Measurements from ENCODE around the gene KAT6B.

KAT6B gene

GRCh38 chr10:74937266-74937856, 111.0 kb downstream of the KAT6B start:
- H3K9ac ChIP-seq (ENCODE audit: low read depth in 1 of 2, low read length in 2 of 2) = no peak overlapping the region
- H3K4me1 ChIP-seq (ENCODE audit: control insufficient read depth in 1 of 2, insufficient read depth in 2 of 2, low read length in 2 of 2) = peaks cover 8 to 37% of the 10 kb centered on the region in 2 donors
- H3K4me3 ChIP-seq (ENCODE audit: low read depth in 1 of 2, low read length in 2 of 2) = no peak overlapping the region
- no peak overlapping the region for H3K27ac ChIP-seq (ENCODE audit: low read depth, low read length)
- no peaks in the 10 kb centered on the region for H3K9me3 ChIP-seq (ENCODE audit: control insufficient read depth in 1 of 2, low read length in 2 of 2)
- no peaks in the 10 kb centered on the region for H3K27me3 ChIP-seq (ENCODE audit: control insufficient read depth in 1 of 2, insufficient read depth in 2 of 2, low read length in 2 of 2)
- H3K36me3 ChIP-seq (ENCODE audit: control insufficient read depth in 1 of 2, insufficient read depth in 2 of 2, low read length in 2 of 2) = no peaks in the 10 kb centered on the region

GRCh38 chr10:74944205-74944604, 117.8 kb downstream of the KAT6B start:
- H3K9me3 ChIP-seq (ENCODE audit: control insufficient read depth in 1 of 2, low read length in 2 of 2) = no peaks in the 10 kb centered on the region
- H3K27ac ChIP-seq (ENCODE audit: low read depth, low read length) = no peak overlapping the region
- H3K9ac ChIP-seq (ENCODE audit: low read depth in 1 of 2, low read length in 2 of 2) = no peak overlapping the region
- H3K36me3 ChIP-seq (ENCODE audit: control insufficient read depth in 1 of 2, insufficient read depth in 2 of 2, low read length in 2 of 2) = no peaks in the 10 kb centered on the region
- peaks cover 18 to 29% of the 10 kb centered on the region in 2 donors for H3K4me1 ChIP-seq (ENCODE audit: control insufficient read depth in 1 of 2, insufficient read depth in 2 of 2, low read length in 2 of 2)
- no peak overlapping the region for H3K4me3 ChIP-seq (ENCODE audit: low read depth in 1 of 2, low read length in 2 of 2)
- no peaks in the 10 kb centered on the region for H3K27me3 ChIP-seq (ENCODE audit: control insufficient read depth in 1 of 2, insufficient read depth in 2 of 2, low read length in 2 of 2)

GRCh38 chr10:74947781-74948401, 121.5 kb downstream of the KAT6B start:
- no peak overlapping the region for H3K27ac ChIP-seq (ENCODE audit: low read depth, low read length)
- peak overlapping the region in 1 of 2 donors; percentile 1 for H3K4me3 ChIP-seq (ENCODE audit: low read depth in 1 of 2, low read length in 2 of 2)
- H3K9ac ChIP-seq (ENCODE audit: low read depth in 1 of 2, low read length in 2 of 2) = no peak overlapping the region
- H3K9me3 ChIP-seq (ENCODE audit: control insufficient read depth in 1 of 2, low read length in 2 of 2) = no peaks in the 10 kb centered on the region
- no peaks in the 10 kb centered on the region for H3K27me3 ChIP-seq (ENCODE audit: control insufficient read depth in 1 of 2, insufficient read depth in 2 of 2, low read length in 2 of 2)
- no peaks in the 10 kb centered on the region for H3K36me3 ChIP-seq (ENCODE audit: control insufficient read depth in 1 of 2, insufficient read depth in 2 of 2, low read length in 2 of 2)
- H3K4me1 ChIP-seq (ENCODE audit: control insufficient read depth in 1 of 2, insufficient read depth in 2 of 2, low read length in 2 of 2) = peaks cover 18 to 33% of the 10 kb centered on the region in 2 donors

- H3K4me3 ChIP-seq (ENCODE audit: low read depth in 1 of 2, low read length in 2 of 2) = no peak overlapping the region
- no peak overlapping the region for H3K27ac ChIP-seq (ENCODE audit: low read depth, low read length)
- H3K36me3 ChIP-seq (ENCODE audit: control insufficient read depth in 1 of 2, insufficient read depth in 2 of 2, low read length in 2 of 2) = no peaks in the 10 kb centered on the region
- no peaks in the 10 kb centered on the region for H3K27me3 ChIP-seq (ENCODE audit: control insufficient read depth in 1 of 2, insufficient read depth in 2 of 2, low read length in 2 of 2)
- H3K9me3 ChIP-seq (ENCODE audit: control insufficient read depth in 1 of 2, low read length in 2 of 2) = no peaks in the 10 kb centered on the region
- H3K4me1 ChIP-seq (ENCODE audit: control insufficient read depth in 1 of 2, insufficient read depth in 2 of 2, low read length in 2 of 2) = peaks cover 18 to 33% of the 10 kb centered on the region in 2 donors
- no peak overlapping the region for H3K9ac ChIP-seq (ENCODE audit: low read depth in 1 of 2, low read length in 2 of 2)
Measured at GRCh38 chr10:74949034-74949832, 122.8 kb downstream of the KAT6B start.

- Histone ChIP-seq H3K4me1 (ENCODE audit: control insufficient read depth in 1 of 2, insufficient read depth in 2 of 2, low read length in 2 of 2) (peaks cover 18 to 33% of the 10 kb centered on the region in 2 donors), H3K27me3 (ENCODE audit: control insufficient read depth in 1 of 2, insufficient read depth in 2 of 2, low read length in 2 of 2) (no peaks in the 10 kb centered on the region), H3K27ac (ENCODE audit: low read depth, low read length) (no peak overlapping the region), H3K9ac (ENCODE audit: low read depth in 1 of 2, low read length in 2 of 2) (no peak overlapping the region), H3K36me3 (ENCODE audit: control insufficient read depth in 1 of 2, insufficient read depth in 2 of 2, low read length in 2 of 2) (no peaks in the 10 kb centered on the region), H3K4me3 (ENCODE audit: low read depth in 1 of 2, low read length in 2 of 2) (no peak overlapping the region), H3K9me3 (ENCODE audit: control insufficient read depth in 1 of 2, low read length in 2 of 2) (no peaks in the 10 kb centered on the region)
Measured at GRCh38 chr10:74949843-74950765, 123.7 kb downstream of the KAT6B start.

GRCh38 chr10:74953214-74953613, 126.8 kb downstream of the KAT6B start:
- Histone ChIP-seq H3K9ac (ENCODE audit: low read depth in 1 of 2, low read length in 2 of 2) (no peak overlapping the region), H3K27ac (ENCODE audit: low read depth, low read length) (no peak overlapping the region), H3K27me3 (ENCODE audit: control insufficient read depth in 1 of 2, insufficient read depth in 2 of 2, low read length in 2 of 2) (no peaks in the 10 kb centered on the region), H3K4me1 (ENCODE audit: control insufficient read depth in 1 of 2, insufficient read depth in 2 of 2, low read length in 2 of 2) (peaks cover 9 to 14% of the 10 kb centered on the region in 2 donors), H3K9me3 (ENCODE audit: control insufficient read depth in 1 of 2, low read length in 2 of 2) (no peaks in the 10 kb centered on the region), H3K4me3 (ENCODE audit: low read depth in 1 of 2, low read length in 2 of 2) (no peak overlapping the region), H3K36me3 (ENCODE audit: control insufficient read depth in 1 of 2, insufficient read depth in 2 of 2, low read length in 2 of 2) (no peaks in the 10 kb centered on the region)

GRCh38 chr10:74955796-74956195, 129.4 kb downstream of the KAT6B start:
- Histone ChIP-seq H3K4me1 (ENCODE audit: control insufficient read depth in 1 of 2, insufficient read depth in 2 of 2, low read length in 2 of 2) (no peaks in the 10 kb centered on the region), H3K9me3 (ENCODE audit: control insufficient read depth in 1 of 2, low read length in 2 of 2) (no peaks in the 10 kb centered on the region), H3K9ac (ENCODE audit: low read depth in 1 of 2, low read length in 2 of 2) (no peak overlapping the region)

GRCh38 chr10:74956555-74957111, 130.2 kb downstream of the KAT6B start:
- Histone ChIP-seq H3K4me3 (ENCODE audit: low read depth in 1 of 2, low read length in 2 of 2) (no peak overlapping the region), H3K9me3 (ENCODE audit: control insufficient read depth in 1 of 2, low read length in 2 of 2) (no peaks in the 10 kb centered on the region), H3K9ac (ENCODE audit: low read depth in 1 of 2, low read length in 2 of 2) (no peak overlapping the region), H3K36me3 (ENCODE audit: control insufficient read depth in 1 of 2, insufficient read depth in 2 of 2, low read length in 2 of 2) (no peaks in the 10 kb centered on the region), H3K4me1 (ENCODE audit: control insufficient read depth in 1 of 2, insufficient read depth in 2 of 2, low read length in 2 of 2) (no peaks in the 10 kb centered on the region), H3K27ac (ENCODE audit: low read depth, low read length) (no peak overlapping the region), H3K27me3 (ENCODE audit: control insufficient read depth in 1 of 2, insufficient read depth in 2 of 2, low read length in 2 of 2) (no peaks in the 10 kb centered on the region)

More at GRCh38 chr10:74955796-74956195, 129.4 kb downstream of the KAT6B start:
- no peak overlapping the region for H3K27ac ChIP-seq (ENCODE audit: low read depth, low read length)
- no peaks in the 10 kb centered on the region for H3K36me3 ChIP-seq (ENCODE audit: control insufficient read depth in 1 of 2, insufficient read depth in 2 of 2, low read length in 2 of 2)
- H3K27me3 ChIP-seq (ENCODE audit: control insufficient read depth in 1 of 2, insufficient read depth in 2 of 2, low read length in 2 of 2) = no peaks in the 10 kb centered on the region
- no peak overlapping the region for H3K4me3 ChIP-seq (ENCODE audit: low read depth in 1 of 2, low read length in 2 of 2)

- Histone ChIP-seq H3K4me1 (ENCODE audit: control insufficient read depth in 1 of 2, insufficient read depth in 2 of 2, low read length in 2 of 2) (no peaks in the 10 kb centered on the region), H3K9ac (ENCODE audit: low read depth in 1 of 2, low read length in 2 of 2) (no peak overlapping the region), H3K4me3 (ENCODE audit: low read depth in 1 of 2, low read length in 2 of 2) (no peak overlapping the region), H3K36me3 (ENCODE audit: control insufficient read depth in 1 of 2, insufficient read depth in 2 of 2, low read length in 2 of 2) (no peaks in the 10 kb centered on the region), H3K27me3 (ENCODE audit: control insufficient read depth in 1 of 2, insufficient read depth in 2 of 2, low read length in 2 of 2) (no peaks in the 10 kb centered on the region), H3K27ac (ENCODE audit: low read depth, low read length) (no peak overlapping the region), H3K9me3 (ENCODE audit: control insufficient read depth in 1 of 2, low read length in 2 of 2) (no peaks in the 10 kb centered on the region)
Measured at GRCh38 chr10:74957285-74957961, 131.0 kb downstream of the KAT6B start.
